Parathyroid adenoma (tissue), 2 donors: ENCODE results near the gene PHC3.

Experiments used
- H2AFZ ChIP-seq: fragments of 300-600 bp; sonication (generic); one replicate; pipeline ENCODE4 v1.7.0; 2017; ENCODE audit warnings: antibody characterized with exemption, mild to moderate bottlenecking
- H3K27ac ChIP-seq: fragments of 300-600 bp; sonication (generic); one replicate; pipeline ENCODE4 v1.7.0; 2017
- H3K27me3 ChIP-seq: fragments of 300-600 bp; sonication (generic); one replicate; pipeline ENCODE4 v1.7.0; 2017; ENCODE audit warnings: low read length; ENCODE audit not compliant: control insufficient read depth, insufficient read depth
- H3K36me3 ChIP-seq: fragments of 300-600 bp; sonication (generic); one replicate; pipeline ENCODE4 v1.7.0; 2017; ENCODE audit warnings: low read length; ENCODE audit not compliant: control insufficient read depth, insufficient read depth
- H3K4me1 ChIP-seq: fragments of 300-600 bp; sonication (generic); one replicate; pipeline ENCODE4 v1.7.0; 2017; ENCODE audit warnings: control low read depth
- H3K4me2 ChIP-seq: fragments of 300-600 bp; sonication (generic); one replicate; pipeline ENCODE4 v1.7.0; 2017; ENCODE audit warnings: low read length
- H3K4me3 ChIP-seq: fragments of 300-600 bp; sonication (generic); one replicate; pipeline ENCODE4 v1.7.0; 2017; ENCODE audit warnings: low read depth, low read length
- H3K79me2 ChIP-seq: fragments of 300-600 bp; sonication (generic); one replicate; pipeline ENCODE4 v1.7.0; 2017; ENCODE audit warnings: control low read depth
- H3K9ac ChIP-seq: fragments of 300-600 bp; sonication (generic); one replicate; pipeline ENCODE4 v1.7.0; 2017; ENCODE audit warnings: mild to moderate bottlenecking
- H3K9me3 ChIP-seq: fragments of 300-600 bp; sonication (generic); one replicate; pipeline ENCODE4 v1.7.0; 2017; ENCODE audit warnings: low read length; ENCODE audit not compliant: control insufficient read depth
- TF ChIP-seq, protein P1 (sequence below): fragments of 300-600 bp; sonication (generic); IDR thresholded peaks from one replicate; pipeline ENCODE4 v1.7.0; 2017; ENCODE audit warnings: antibody characterized with exemption, mild to moderate bottlenecking
- donor health status: primary hyperparathyroidism.

PHC3 gene

DNA sequence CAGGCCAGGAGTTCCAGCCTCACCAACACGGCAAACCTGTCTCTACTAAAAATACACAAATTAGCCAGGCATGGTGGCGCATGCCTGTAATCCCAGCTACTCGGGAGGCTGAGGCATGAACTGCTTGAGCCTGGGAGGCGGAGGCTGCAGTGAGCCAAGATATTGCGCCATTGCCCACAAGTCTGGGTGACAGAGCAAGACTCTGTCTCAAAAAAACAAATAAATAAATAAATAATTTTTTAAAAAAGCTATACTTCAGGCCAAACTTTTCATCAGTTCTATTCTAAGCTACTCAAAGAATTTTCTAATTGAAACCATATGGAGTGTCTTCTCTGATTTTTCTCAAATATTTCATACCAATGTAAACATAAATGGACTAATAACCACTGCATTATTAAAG is 43.5 kb downstream of the PHC3 start:
- no peaks in the 10 kb centered on the region for H3K27me3 ChIP-seq
- H3K4me1 ChIP-seq = no peaks in the 10 kb centered on the region
- no peak overlapping the region for H3K4me3 ChIP-seq
- H3K27ac ChIP-seq = no peak overlapping the region
- no peaks in the 10 kb centered on the region for H3K36me3 ChIP-seq
- no peak overlapping the region for H2AFZ ChIP-seq
- no peak overlapping the region for H3K4me2 ChIP-seq
- H3K9ac ChIP-seq = no peak overlapping the region
- peaks cover 14% of the 10 kb centered on the region for H3K79me2 ChIP-seq
- TF ChIP-seq, protein P1, sequence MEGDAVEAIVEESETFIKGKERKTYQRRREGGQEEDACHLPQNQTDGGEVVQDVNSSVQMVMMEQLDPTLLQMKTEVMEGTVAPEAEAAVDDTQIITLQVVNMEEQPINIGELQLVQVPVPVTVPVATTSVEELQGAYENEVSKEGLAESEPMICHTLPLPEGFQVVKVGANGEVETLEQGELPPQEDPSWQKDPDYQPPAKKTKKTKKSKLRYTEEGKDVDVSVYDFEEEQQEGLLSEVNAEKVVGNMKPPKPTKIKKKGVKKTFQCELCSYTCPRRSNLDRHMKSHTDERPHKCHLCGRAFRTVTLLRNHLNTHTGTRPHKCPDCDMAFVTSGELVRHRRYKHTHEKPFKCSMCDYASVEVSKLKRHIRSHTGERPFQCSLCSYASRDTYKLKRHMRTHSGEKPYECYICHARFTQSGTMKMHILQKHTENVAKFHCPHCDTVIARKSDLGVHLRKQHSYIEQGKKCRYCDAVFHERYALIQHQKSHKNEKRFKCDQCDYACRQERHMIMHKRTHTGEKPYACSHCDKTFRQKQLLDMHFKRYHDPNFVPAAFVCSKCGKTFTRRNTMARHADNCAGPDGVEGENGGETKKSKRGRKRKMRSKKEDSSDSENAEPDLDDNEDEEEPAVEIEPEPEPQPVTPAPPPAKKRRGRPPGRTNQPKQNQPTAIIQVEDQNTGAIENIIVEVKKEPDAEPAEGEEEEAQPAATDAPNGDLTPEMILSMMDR = no peak
- no peaks in the 10 kb centered on the region for H3K9me3 ChIP-seq

DNA sequence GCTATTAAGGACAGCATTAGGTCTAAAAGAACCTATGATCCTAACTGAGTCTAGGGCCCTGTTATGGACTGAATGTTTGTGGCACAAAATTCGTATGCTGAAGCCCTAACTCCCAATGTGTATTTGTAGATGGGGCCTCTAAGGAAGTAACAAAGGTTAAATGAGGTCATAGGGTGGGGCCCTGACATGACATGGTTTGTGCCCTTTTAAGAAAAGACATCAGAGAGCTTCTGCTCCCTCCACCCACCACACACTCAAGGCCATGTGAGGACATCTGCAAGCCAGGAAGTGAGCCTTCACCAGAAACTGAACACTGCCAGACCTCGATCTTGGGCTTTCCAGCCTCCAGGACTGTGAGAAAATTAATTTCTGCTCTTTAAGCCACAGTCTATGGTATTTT is 49.2 kb downstream of the PHC3 start:
- no peaks in the 10 kb centered on the region for H3K36me3 ChIP-seq
- H3K9me3 ChIP-seq = no peaks in the 10 kb centered on the region
- TF ChIP-seq, protein P1 = no peak
- no peak overlapping the region for H2AFZ ChIP-seq
- H3K4me1 ChIP-seq = peaks cover 5% of the 10 kb centered on the region
- H3K79me2 ChIP-seq = peaks cover 8% of the 10 kb centered on the region
- H3K9ac ChIP-seq = no peak overlapping the region
- no peaks in the 10 kb centered on the region for H3K27me3 ChIP-seq
- no peak overlapping the region for H3K27ac ChIP-seq
- no peak overlapping the region for H3K4me3 ChIP-seq
- no peak overlapping the region for H3K4me2 ChIP-seq

DNA sequence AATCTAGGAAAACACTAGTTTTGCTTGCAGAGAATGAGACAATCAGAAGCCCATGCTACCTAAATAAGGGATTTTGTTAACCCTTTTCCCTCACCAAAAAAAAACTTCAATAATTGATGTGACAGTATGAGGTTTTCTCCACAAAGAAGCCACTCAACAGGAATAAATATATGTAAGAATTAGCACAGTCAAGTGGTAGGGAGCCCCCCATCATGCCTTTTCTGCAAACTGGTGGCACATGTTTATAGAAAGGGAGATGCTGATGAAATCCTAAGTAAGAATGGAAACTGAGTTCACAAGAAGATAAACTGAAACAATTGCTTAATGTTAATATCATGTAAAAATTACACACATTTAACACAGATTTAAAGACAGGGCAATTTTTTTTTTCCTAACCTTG is 51.0 kb downstream of the PHC3 start:
- H3K9me3 ChIP-seq = no peaks in the 10 kb centered on the region
- no peak overlapping the region for H2AFZ ChIP-seq
- TF ChIP-seq, protein P1 = no peak
- no peak overlapping the region for H3K9ac ChIP-seq
- no peaks in the 10 kb centered on the region for H3K36me3 ChIP-seq
- no peak overlapping the region for H3K4me2 ChIP-seq
- no peak overlapping the region for H3K27ac ChIP-seq
- peaks cover 8% of the 10 kb centered on the region for H3K79me2 ChIP-seq
- no peaks in the 10 kb centered on the region for H3K27me3 ChIP-seq
- peaks cover 5% of the 10 kb centered on the region for H3K4me1 ChIP-seq
- no peak overlapping the region for H3K4me3 ChIP-seq

DNA sequence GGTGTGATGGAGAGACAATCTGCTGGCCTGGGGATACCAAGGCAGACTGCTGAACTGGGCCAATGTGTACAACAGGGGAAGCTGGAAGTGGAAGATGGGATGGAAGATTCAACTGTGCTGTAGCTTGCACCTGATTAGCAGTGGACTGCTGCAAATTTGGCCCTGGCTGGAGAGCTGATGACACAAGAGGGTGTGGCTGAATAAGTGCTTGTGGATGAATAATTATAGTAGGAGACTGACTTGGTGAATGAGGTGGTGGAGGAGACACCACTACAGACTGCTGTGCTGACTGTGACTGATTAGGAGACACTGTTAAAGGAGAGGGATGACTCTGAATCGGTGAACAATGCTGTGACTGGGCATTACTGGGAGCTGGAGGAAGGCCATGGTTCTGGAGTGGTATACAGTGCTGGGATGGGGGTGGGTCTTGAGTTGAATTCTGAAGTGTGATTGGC is 52.5 kb downstream of the PHC3 start:
- Histone ChIP-seq H2AFZ (no peak overlapping the region), H3K9me3 (no peaks in the 10 kb centered on the region), H3K79me2 (peaks cover 8% of the 10 kb centered on the region), H3K4me3 (no peak overlapping the region), H3K9ac (no peak overlapping the region), H3K27me3 (no peaks in the 10 kb centered on the region), H3K27ac (no peak overlapping the region), H3K36me3 (no peaks in the 10 kb centered on the region), H3K4me1 (peaks cover 5% of the 10 kb centered on the region), H3K4me2 (no peak overlapping the region)
- TF ChIP-seq, protein P1 = no peak

DNA sequence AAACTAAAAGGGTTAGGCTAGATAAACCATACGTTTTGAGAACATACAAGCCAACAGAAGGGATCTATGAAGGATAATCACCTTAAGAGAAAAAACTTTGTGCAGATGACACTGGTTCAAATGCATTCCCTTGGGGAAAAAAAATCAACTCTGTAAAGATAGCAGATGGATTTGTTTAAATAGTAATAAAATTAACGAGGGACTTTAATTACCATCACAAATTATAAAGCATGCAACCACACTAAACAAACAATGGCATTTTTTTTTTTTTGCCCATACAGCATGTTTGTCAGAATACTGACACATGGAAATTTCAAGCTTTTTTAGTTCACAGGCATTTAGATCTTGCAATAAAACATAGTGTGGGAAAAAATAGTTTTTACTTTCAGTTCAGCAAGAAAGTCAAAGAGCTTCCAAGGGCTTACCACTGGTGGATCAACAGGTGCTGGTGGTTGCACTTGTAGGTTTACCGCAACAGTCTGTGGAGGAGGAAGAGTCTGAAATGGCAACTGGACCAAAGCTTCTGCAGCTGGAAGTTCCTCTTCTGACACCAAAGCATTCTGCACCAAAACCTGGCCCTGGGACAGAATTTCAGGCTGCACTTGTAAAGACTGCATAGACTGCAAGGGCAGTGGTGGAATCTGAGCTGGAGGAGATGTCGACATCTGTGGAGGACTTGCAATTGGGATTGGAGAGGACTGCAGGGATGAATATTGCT is 53.1 kb downstream of the PHC3 start:
- peaks cover 8% of the 10 kb centered on the region for H3K79me2 ChIP-seq
- H3K4me2 ChIP-seq = no peak overlapping the region
- no peaks in the 10 kb centered on the region for H3K27me3 ChIP-seq
- H3K4me3 ChIP-seq = no peak overlapping the region
- no peaks in the 10 kb centered on the region for H3K9me3 ChIP-seq
- no peak overlapping the region for H3K9ac ChIP-seq
- H2AFZ ChIP-seq = no peak overlapping the region
- TF ChIP-seq, protein P1 = no peak
- H3K27ac ChIP-seq = no peak overlapping the region
- H3K36me3 ChIP-seq = no peaks in the 10 kb centered on the region
- H3K4me1 ChIP-seq = peaks cover 5% of the 10 kb centered on the region
